Esophagus muscularis mucosa (tissue), 4 donors: ENCODE data around the gene PKP2. TPM values are rescaled to one million over a fixed set of nuclear protein-coding genes. Genes with fewer than 3 reads are reported as not detected.

ENCODE experiments used
- DNase-seq: peaks from one replicate; pipeline ENCODE4 v3.0.0-alpha.2; 2017; ENCODE audit errors: extremely low spot score
- H3K27ac ChIP-seq, 4 donors: fragments of 200-600 bp; sonication (generic); replicated peaks in 1 of 4; 1 replicate in 3 of 4; 2 replicates in 1 of 4; pipeline ENCODE4 v1.5.1; 2016 to 2019; ENCODE audit warnings: mild to moderate bottlenecking in 1 of 4
- H3K27me3 ChIP-seq, 4 donors: fragments of 200-600 bp; sonication (generic); one replicate each; pipeline versions ENCODE4 v1.5.1 to v1.6.0; 2016 to 2019
- H3K36me3 ChIP-seq, 4 donors: fragments of 200-600 bp; sonication (generic); one replicate each; pipeline ENCODE4 v1.5.1; 2016 to 2019
- H3K4me1 ChIP-seq, 4 donors: fragments of 200-600 bp; sonication (generic); one replicate each; pipeline ENCODE4 v1.5.1; 2016 to 2019
- H3K4me3 ChIP-seq, 4 donors: fragments of 200-600 bp; sonication (generic); 1 replicate in 2 of 4; 2 replicates in 2 of 4; pipeline ENCODE4 v1.5.1; 2016 to 2019; ENCODE audit warnings: mild to moderate bottlenecking in 4 of 4, moderate library complexity in 1 of 4
- H3K9me3 ChIP-seq, 4 donors: fragments of 200-600 bp; sonication (generic); 1 replicate in 3 of 4; 2 replicates in 1 of 4; pipeline ENCODE4 v1.5.1; 2016 to 2019
- EP300 ChIP-seq: sonication (generic); formaldehyde crosslinking; IDR thresholded peaks from one replicate; pipeline ENCODE4 v1.6.1; 2017; ENCODE audit warnings: antibody characterized with exemption
- POLR2A ChIP-seq: fragments of 450-650 bp; IDR thresholded peaks from one replicate; pipeline ENCODE4 v1.6.1; 2017; ENCODE audit warnings: antibody characterized with exemption, moderate library complexity, mild to moderate bottlenecking, low read depth
- POLR2AphosphoS5 ChIP-seq, 2 donors: sonication (generic); formaldehyde crosslinking; IDR thresholded peaks; one replicate each; pipeline ENCODE4 v1.6.1; 2017; ENCODE audit warnings: antibody characterized with exemption in 2 of 2
- WGBS: methylation state at CpG from one replicate; pipeline ENCODE4 v1.1.5; 2018; 5-methylcytosine and 5-hydroxymethylcytosine counted together
- intact Hi-C: fragments of 100-400 bp; cut with DNase I; formaldehyde crosslinking; loops from one replicate; pipeline ENCODE4 v1.15.1; 2023
- total RNA-seq, 4 donors: library from RNA; depleted of rRNA; stranded (reverse); fragments of >200 nt; gene quantifications; one replicate each; pipeline versions ENCODE4 v1.1.0 to v1.2.1, GENCODE V29; 2016
- TF ChIP-seq, protein P1 (sequence below), 3 experiments: fragments of 200-600 bp in 2 of 3; fragments of 450-650 bp in 1 of 3; sonication (generic) in 2 of 3; IDR thresholded peaks; one replicate each; pipeline ENCODE4 v1.5.1; 2017 to 2019; ENCODE audit warnings: antibody characterized with exemption in 3 of 3, mild to moderate bottlenecking in 2 of 3, moderate library complexity in 1 of 3

The PKP2 gene
- total RNA-seq, 4 donors from 2014 or later = 1.2 to 1.5 (median 1.3) TPM

DNA sequence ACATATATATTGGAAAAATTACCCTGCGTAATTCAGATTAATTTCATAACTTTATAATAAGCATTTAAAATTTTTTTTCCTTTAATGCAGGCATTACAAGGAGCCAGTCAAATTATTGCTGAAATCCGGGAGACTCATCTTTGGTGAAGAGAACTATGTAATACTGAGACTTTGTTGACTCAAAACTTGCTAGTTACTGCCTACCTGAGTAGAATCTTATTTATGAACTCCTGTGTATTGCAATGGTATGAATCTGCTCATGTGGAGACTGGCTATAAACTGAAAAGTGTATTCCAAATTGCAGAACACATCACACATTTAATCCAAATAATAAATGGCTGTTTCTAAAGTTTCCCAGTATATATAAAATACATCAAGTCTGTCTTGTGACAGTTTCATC lies 153.3 kb downstream of the PKP2 start:
- no peaks in the 10 kb centered on the region for H3K27me3 ChIP-seq
- no peaks in the 10 kb centered on the region for H3K4me1 ChIP-seq
- intact Hi-C loops = no loop called here
- 89% methylated on average over 2 of the region's 2 CpGs for WGBS
- no peak overlapping the region for H3K4me3 ChIP-seq
- H3K36me3 ChIP-seq = peaks cover 45 to 99% (median 81%) of the 10 kb centered on the region in 4 donors
- H3K27ac ChIP-seq = no peak overlapping the region
- no peak for DNase-seq
- no peaks in the 10 kb centered on the region for H3K9me3 ChIP-seq
- TF ChIP-seq POLR2AphosphoS5 (IDR thresholded peaks at IDR 0.05) (no peak), EP300 (no peak), POLR2A (no peak)
- TF ChIP-seq, protein P1, sequence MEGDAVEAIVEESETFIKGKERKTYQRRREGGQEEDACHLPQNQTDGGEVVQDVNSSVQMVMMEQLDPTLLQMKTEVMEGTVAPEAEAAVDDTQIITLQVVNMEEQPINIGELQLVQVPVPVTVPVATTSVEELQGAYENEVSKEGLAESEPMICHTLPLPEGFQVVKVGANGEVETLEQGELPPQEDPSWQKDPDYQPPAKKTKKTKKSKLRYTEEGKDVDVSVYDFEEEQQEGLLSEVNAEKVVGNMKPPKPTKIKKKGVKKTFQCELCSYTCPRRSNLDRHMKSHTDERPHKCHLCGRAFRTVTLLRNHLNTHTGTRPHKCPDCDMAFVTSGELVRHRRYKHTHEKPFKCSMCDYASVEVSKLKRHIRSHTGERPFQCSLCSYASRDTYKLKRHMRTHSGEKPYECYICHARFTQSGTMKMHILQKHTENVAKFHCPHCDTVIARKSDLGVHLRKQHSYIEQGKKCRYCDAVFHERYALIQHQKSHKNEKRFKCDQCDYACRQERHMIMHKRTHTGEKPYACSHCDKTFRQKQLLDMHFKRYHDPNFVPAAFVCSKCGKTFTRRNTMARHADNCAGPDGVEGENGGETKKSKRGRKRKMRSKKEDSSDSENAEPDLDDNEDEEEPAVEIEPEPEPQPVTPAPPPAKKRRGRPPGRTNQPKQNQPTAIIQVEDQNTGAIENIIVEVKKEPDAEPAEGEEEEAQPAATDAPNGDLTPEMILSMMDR (IDR thresholded peaks at IDR 0.05) = no peak

GRCh38 chr12:32742133-32742532 lies 154.4 kb downstream of the PKP2 start:
- Histone ChIP-seq H3K9me3 (no peaks in the 10 kb centered on the region), H3K27me3 (no peaks in the 10 kb centered on the region), H3K36me3 (peaks cover 43 to 99% (median 80%) of the 10 kb centered on the region in 4 donors), H3K4me3 (no peak overlapping the region), H3K4me1 (no peaks in the 10 kb centered on the region), H3K27ac (no peak overlapping the region)
- DNase-seq = no peak
- intact Hi-C loops = no loop called here
- WGBS = 90% methylated on average over 10 of the region's 10 CpGs
- TF ChIP-seq POLR2A (no peak), POLR2AphosphoS5 (IDR thresholded peaks at IDR 0.05) (no peak), EP300 (no peak)
- TF ChIP-seq, protein P1 (IDR thresholded peaks at IDR 0.05) = no peak

Other genes with a start within 250 kb of the PKP2 start
- gene DNM1L, start 217.5 kb downstream of the PKP2 start, total RNA-seq = 10 to 100 TPM; 66.4 to 81.4 (median 71.8) TPM
- gene YARS2, start 140.9 kb downstream of the PKP2 start, total RNA-seq = 10 to 100 TPM; 12.3 to 15.0 (median 14.7) TPM